HEK293T (cell line): ENCODE results near the gene BBS9.

Experiments used
- ARNT ChIP-seq: fragments of 450-650 bp; IDR thresholded peaks from 2 replicates; pipeline ENCODE4 v1.6.1; 2017; ENCODE audit warnings: mild to moderate bottlenecking
- BHLHE40 ChIP-seq: fragments of 450-650 bp; IDR thresholded peaks from 2 replicates; pipeline ENCODE4 v1.6.1; 2016; ENCODE audit warnings: mild to moderate bottlenecking, moderate library complexity, borderline replicate concordance
- CTBP1 ChIP-seq: fragments of 450-650 bp; IDR thresholded peaks from 2 replicates; pipeline ENCODE4 v1.6.1; 2016; ENCODE audit warnings: borderline replicate concordance
- ELF4 ChIP-seq: fragments of 450-650 bp; IDR thresholded peaks from 2 replicates; pipeline ENCODE4 v1.6.1; 2017; ENCODE audit warnings: antibody characterized with exemption
- FOXK2 ChIP-seq: fragments of 450-650 bp; IDR thresholded peaks from 2 replicates; pipeline ENCODE4 v1.6.1; 2016; ENCODE audit warnings: mild to moderate bottlenecking
- FOXM1 ChIP-seq: fragments of 450-650 bp; IDR thresholded peaks from 2 replicates; pipeline ENCODE4 v1.6.1; 2017; ENCODE audit warnings: mild to moderate bottlenecking, borderline replicate concordance
- HDGF ChIP-seq: fragments of 450-650 bp; IDR thresholded peaks from 2 replicates; pipeline ENCODE4 v1.6.1; 2017; ENCODE audit warnings: antibody characterized with exemption, borderline replicate concordance
- L3MBTL2 ChIP-seq: fragments of 450-650 bp; conservative IDR thresholded peaks from 2 replicates; pipeline ENCODE4 v1.6.1; 2016; ENCODE audit warnings: mild to moderate bottlenecking
- NFRKB ChIP-seq: fragments of 450-650 bp; IDR thresholded peaks from 2 replicates; pipeline ENCODE4 v1.6.1; 2016; ENCODE audit warnings: mild to moderate bottlenecking, moderate library complexity
- PKNOX1 ChIP-seq: fragments of 450-650 bp; IDR thresholded peaks from 2 replicates; pipeline ENCODE4 v1.6.1; 2016
- SP1 ChIP-seq: fragments of 450-650 bp; IDR thresholded peaks from 2 replicates; pipeline ENCODE4 v1.6.1; 2017
- SUZ12 ChIP-seq: fragments of 450-650 bp; IDR thresholded peaks from 2 replicates; pipeline ENCODE4 v1.6.1; 2016; ENCODE audit warnings: mild to moderate bottlenecking
- TARDBP ChIP-seq: fragments of 450-650 bp; IDR thresholded peaks from 2 replicates; pipeline ENCODE4 v1.6.1; 2016
- ZNF384 ChIP-seq: fragments of 450-650 bp; IDR thresholded peaks from 2 replicates; pipeline ENCODE4 v1.6.1; 2016

GRCh38 chr7:33156441-33156840, 27.1 kb downstream of the BBS9 start:
- TF ChIP-seq NFRKB = no peak
- no peak for TF ChIP-seq HDGF
- TF ChIP-seq FOXM1 = no peak
- TF ChIP-seq L3MBTL2 = no peak
- no peak for TF ChIP-seq PKNOX1
- TF ChIP-seq SP1 = no peak
- no peak for TF ChIP-seq SUZ12
- no peak for TF ChIP-seq CTBP1
- no peak for TF ChIP-seq ZNF384
- no peak for TF ChIP-seq FOXK2
- no peak for TF ChIP-seq BHLHE40
- TF ChIP-seq ARNT = no peak
- TF ChIP-seq TARDBP = no peak
- TF ChIP-seq ELF4 = no peak
